DOHH2 (cell line): ENCODE data around the gene ASAP2.

ENCODE experiments used
- CTCF ChIP-seq: fragments of 200-600 bp; sonication (generic); IDR thresholded peaks from one replicate; pipeline ENCODE4 v1.5.1; 2014; ENCODE audit warnings: antibody characterized with exemption, mild to moderate bottlenecking, low read depth, low read length; ENCODE audit not compliant: poor library complexity, severe bottlenecking
- EZH2phosphoT487 ChIP-seq: fragments of 200-600 bp; sonication (generic); IDR thresholded peaks from 2 replicates; pipeline ENCODE4 v1.6.1; 2017; ENCODE audit warnings: borderline replicate concordance, mild to moderate bottlenecking, antibody characterized with exemption, low read length, moderate library complexity, mixed read lengths

- no peak for TF ChIP-seq CTCF
- no peak for TF ChIP-seq EZH2phosphoT487
Measured at GRCh38 chr2:9423100-9423921, 216.7 kb downstream of the ASAP2 start, which contains the start of the genes CPSF3 and ITGB1BP1.
